GM19328 (cell line): Measurements from ENCODE around the gene ABCD1.

ENCODE experiments used
- ATAC-seq: cut with Tn5 transposase; IDR thresholded peaks from one replicate; pipeline ENCODE4 v1.9.1; 2021; ENCODE audit warnings: mild to moderate bottlenecking, moderate library complexity; ENCODE audit not compliant: unreplicated experiment

The ABCD1 gene

DNA sequence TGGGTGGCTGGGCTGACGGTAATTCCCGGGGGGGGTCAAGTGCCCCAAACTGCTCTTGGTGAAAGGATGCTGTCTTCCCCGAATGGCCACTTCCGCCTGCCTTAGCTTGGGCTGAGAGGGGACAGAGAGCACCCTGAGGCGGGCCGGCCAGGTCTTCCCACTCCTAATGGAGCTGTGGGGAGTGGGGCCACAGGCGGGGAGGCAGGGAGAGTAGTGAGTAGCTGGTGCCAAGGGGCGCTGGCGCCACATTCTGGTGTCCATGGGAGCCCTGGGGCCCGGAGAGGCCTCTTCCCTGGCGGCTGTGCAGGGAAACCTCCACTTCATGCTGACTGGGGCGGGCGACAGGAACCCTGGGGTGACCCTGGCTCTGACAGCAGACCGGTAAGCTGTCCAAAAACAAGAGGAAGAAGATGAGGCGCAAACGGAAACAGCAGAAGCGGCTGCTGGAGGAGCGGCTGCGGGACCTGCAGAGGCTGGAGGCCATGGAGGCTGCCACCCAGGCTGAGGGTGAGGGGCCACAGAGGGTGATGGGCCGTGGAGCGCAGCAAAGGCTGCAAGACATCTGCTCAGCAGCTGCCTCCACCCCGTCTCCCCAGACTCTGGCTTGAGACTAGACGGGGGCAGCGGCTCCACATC, 58.8 kb downstream of the ABCD1 start:
- ATAC-seq: no peak

DNA sequence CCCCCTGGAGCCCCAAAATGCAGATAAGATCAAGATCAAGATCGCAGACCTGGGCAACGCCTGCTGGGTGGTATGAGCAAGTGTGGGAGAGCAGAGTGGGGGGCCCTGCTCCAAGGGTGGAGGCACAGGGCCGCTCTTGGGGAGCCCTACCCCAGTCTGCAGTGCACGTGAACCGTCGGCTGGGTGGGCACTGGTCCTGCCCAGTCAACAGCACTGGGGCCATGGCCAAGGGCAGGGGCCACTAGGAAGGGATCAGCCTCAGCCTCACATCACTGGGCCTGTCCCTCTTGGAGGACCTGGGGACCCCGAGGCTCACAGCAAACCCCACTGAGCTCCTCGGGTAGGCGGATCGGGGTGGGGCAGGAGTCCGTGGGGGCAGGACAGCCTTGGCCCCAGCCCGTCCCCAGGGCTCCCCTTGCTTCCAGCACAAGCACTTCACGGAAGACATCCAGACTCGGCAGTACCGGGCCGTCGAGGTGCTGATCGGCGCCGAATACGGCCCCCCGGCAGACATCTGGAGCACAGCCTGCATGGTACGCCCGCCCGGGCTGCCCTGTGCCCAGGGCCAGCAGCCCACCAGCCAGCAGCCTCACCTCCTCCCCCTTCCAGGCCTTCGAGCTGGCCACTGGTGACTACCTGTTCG, 59.8 kb downstream of the ABCD1 start:
- ATAC-seq: no peak

DNA sequence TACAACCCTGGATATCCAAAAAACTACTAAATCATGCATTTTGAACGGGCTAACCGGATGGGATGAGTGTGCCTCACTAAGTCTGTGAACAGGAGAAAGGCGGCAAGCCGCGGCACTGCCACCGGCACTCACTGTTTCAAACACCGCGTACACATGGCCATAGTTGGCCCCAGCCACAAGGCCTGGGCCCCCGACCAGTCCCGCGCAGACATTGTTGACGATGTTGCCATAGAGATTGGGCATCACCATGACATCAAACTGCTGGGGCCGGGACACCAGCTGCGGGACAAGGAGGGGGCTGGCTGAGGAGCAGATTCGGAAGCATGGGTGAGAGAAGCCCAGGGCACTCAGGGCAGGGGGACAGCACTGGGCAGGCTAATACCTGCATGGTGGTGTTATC, 62.0 kb downstream of the ABCD1 start:
- no peak for ATAC-seq

DNA sequence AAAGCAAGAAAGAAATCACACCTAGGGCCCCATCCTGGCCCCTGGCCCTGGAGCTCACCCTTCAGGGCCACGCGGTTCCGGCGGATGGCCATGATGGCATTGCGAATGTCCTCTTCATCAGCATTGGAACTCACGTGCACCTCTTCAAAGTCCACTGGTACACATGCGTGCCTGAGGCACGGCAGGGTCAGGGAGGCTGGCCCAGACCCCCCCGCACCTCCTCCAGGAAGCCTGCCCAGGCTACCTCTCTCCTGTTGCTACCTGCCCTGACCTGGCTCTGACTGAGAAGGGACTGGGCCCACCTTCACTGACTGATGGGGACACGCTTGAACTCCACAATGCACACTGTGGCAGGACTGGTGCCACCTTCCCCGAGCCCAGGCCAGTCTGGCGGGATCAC, 65.0 kb downstream of the ABCD1 start:
- no peak for ATAC-seq

DNA sequence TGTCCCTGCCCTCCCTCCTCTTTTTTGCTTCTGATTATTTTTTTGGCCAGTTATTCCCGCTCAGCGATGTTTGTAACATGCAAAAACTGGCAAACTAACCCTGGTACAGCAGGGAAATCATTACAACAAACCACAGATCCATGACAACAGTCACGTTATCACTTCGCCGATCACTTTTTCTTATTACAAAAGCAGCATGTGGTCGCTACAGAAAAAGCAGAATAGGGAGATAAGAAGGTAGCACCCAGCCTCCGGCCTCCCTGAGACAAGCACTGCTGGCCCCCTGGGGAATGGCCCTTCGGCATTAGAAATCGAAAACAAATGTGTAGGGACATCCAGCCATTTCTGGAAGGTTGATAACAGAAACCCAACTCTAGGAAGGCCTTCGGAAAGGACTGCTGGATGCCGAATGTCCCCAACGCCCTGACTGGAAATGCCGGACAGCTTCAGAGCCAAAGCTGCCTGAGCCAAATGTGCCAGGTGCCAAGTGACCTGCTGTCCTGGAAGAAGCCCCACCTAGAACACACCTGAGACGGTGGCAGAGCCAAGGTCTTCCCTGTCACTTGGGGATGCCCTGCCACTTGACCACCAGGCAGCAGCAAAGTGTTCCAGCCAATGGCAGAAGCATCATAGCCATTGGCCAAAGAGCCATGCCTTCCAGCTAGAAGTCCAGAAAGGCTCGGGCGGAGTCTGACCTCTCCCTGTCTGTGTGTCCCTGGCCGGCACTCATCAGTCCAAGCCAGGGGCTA, 66.6 kb downstream of the ABCD1 start:
- no peak for ATAC-seq

DNA sequence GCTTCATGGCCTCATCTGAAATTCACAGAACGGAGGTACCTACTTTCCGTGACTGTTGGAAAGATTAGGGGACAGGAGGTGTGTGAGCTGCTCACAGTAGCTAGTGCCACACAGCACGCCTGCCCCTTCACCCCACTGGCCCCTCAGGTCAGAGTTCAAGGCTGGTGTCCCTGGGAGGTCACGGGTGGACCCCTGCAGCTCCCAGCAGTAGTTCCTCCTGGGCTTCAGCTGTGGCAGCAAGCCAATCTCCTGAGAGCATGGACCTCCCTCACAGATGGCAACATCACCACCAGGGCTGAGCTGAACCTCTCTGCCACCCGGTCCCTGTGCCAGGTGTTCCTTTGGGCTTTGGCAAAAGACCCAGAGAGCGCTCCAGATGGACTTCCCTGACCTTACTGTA, 67.7 kb downstream of the ABCD1 start:
- no peak for ATAC-seq

DNA sequence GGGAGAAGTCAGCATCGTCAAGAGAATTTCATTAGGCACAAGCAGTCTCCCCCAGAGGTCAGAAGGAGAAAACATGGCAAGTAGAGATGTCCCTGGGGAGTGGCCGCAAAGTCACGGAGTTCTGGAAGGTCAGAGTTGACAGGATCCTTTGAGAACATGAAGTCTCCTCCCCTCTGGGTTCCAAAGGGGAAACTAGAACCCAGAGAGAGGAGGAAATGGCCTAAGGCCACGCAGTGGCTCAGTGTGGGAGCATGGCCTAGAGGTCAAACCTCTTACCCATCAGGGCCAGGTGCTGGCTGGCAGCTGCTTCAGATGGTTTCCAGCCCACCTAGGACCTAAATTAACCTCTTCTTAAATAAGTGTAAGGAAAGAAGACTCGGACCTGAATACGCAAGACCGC, 68.6 kb downstream of the ABCD1 start:
- ATAC-seq: no peak
